Stimulated activated CD4-positive, alpha-beta T cell treated with anti-CD3 and anti-CD28 coated beads, Interleukin-4, amount 100 ng/mL, for 24 hours (primary cell): ENCODE measurements around the gene USHBP1.
A peak's percentile ranks its signal among the peaks of the same experiment; 100 is the strongest.

ENCODE experiments used
- DNase-seq: peaks from one replicate; pipeline ENCODE4 v3.0.0-alpha.2; 2020

The USHBP1 gene

GRCh38 chr19:17260842-17261325, 3.7 kb downstream of the USHBP1 start:
- peak; percentile 93 for DNase-seq

GRCh38 chr19:17259934-17260333, 4.6 kb downstream of the USHBP1 start:
- DNase-seq, result no peak

GRCh38 chr19:17259118-17259780, 5.3 kb downstream of the USHBP1 start:
- no peak for DNase-seq

- no peak for DNase-seq
Measured at GRCh38 chr19:17256130-17256529, 8.4 kb downstream of the USHBP1 start.

GRCh38 chr19:17255150-17255621, 9.4 kb downstream of the USHBP1 start:
- DNase-seq, result no peak

GRCh38 chr19:17254636-17255035, 9.9 kb downstream of the USHBP1 start:
- DNase-seq, result no peak

GRCh38 chr19:17249887-17250548, 14.5 kb downstream of the USHBP1 start:
- DNase-seq, result no peak

- DNase-seq, result no peak
Measured at GRCh38 chr19:17248011-17248776, 16.4 kb downstream of the USHBP1 start.

- DNase-seq, result no peak
Measured at GRCh38 chr19:17246681-17247425, 17.7 kb downstream of the USHBP1 start.

GRCh38 chr19:17245535-17245984, 19.0 kb downstream of the USHBP1 start, which contains the start of gene NR2F6:
Gene NR2F6, minus strand, starts transcription at chr19:17245919. Its CDS starts 699 bp downstream, at chr19:17245220.
- DNase-seq, result no peak

GRCh38 chr19:17244618-17245534, 19.7 kb downstream of the USHBP1 start:
- no peak for DNase-seq

GRCh38 chr19:17243830-17244617, 20.5 kb downstream of the USHBP1 start:
- no peak for DNase-seq

- DNase-seq, result no peak
Measured at GRCh38 chr19:17243211-17243829, 21.2 kb downstream of the USHBP1 start.

GRCh38 chr19:17242431-17243208, 21.9 kb downstream of the USHBP1 start:
- no peak for DNase-seq

- DNase-seq, result no peak
Measured at GRCh38 chr19:17240826-17241399, 23.6 kb downstream of the USHBP1 start.

- DNase-seq, result no peak
Measured at GRCh38 chr19:17240062-17240752, 24.3 kb downstream of the USHBP1 start.

GRCh38 chr19:17237747-17238706, 26.5 kb downstream of the USHBP1 start:
- no peak for DNase-seq
